HL-60/S4 (cell line): ENCODE data around the gene RNASE2.
"Not testable (repeated sequence)": the region's sequence is repeated elsewhere in the genome, so short reads cannot be mapped to it uniquely, and the experiment has no call there.

Source experiments
- in situ Hi-C: fragments of 300-500 bp; cut with MboI; formaldehyde crosslinking; loops from 2 replicates; pipeline ENCODE4 v1.14.3; 2022; ENCODE audit warnings: low sequenced_read_pairs

The RNASE2 gene

GRCh38 chr14:20954736-20955537 is at the start of gene RNASE2:
TSS of gene RNASE2 (plus strand) at chr14:20955487. CDS start at chr14:20955772, 285 bp downstream.
- in situ Hi-C loops, result not testable (repeated sequence)

- in situ Hi-C loops, result no loop called here
These were observed 49.6 kb upstream of the RNASE2 start for GRCh38 chr14:20905676-20906075.

- in situ Hi-C loops, result no loop called here
These were observed 48.1 kb upstream of the RNASE2 start for GRCh38 chr14:20907214-20907613.

- in situ Hi-C loops, result not testable (repeated sequence)
These were observed 44.5 kb upstream of the RNASE2 start for GRCh38 chr14:20910822-20911221.

- in situ Hi-C loops, result not testable (repeated sequence)
These were observed 36.1 kb upstream of the RNASE2 start for GRCh38 chr14:20919038-20919756.

- in situ Hi-C loops, result not testable (repeated sequence)
These were observed 31.5 kb upstream of the RNASE2 start for GRCh38 chr14:20923766-20924297.

GRCh38 chr14:20934148-20934762 is 21.0 kb upstream of the RNASE2 start:
- in situ Hi-C loops, result no loop called here

GRCh38 chr14:20935303-20935984 is 19.8 kb upstream of the RNASE2 start:
- in situ Hi-C loops, result no loop called here

- in situ Hi-C loops, result not testable (repeated sequence)
These were observed 10.1 kb upstream of the RNASE2 start for GRCh38 chr14:20945146-20945545.

GRCh38 chr14:20946707-20947106 is 8.6 kb upstream of the RNASE2 start:
- in situ Hi-C loops, result not testable (repeated sequence)

- in situ Hi-C loops, result not testable (repeated sequence)
These were observed 219 bp downstream of the RNASE2 start for GRCh38 chr14:20955538-20955873.

- in situ Hi-C loops, result no loop called here
These were observed 1.2 kb downstream of the RNASE2 start for GRCh38 chr14:20956376-20956976.

- in situ Hi-C loops, result not testable (repeated sequence)
These were observed 3.7 kb downstream of the RNASE2 start for GRCh38 chr14:20958946-20959345.

GRCh38 chr14:20969336-20969735 is 14.0 kb downstream of the RNASE2 start:
- in situ Hi-C loops, result loop anchor here (10.0 kb wide), 1 partner anchor 95 kb away; no protein-coding TSS in a partner anchor

- in situ Hi-C loops, result loop anchor here (10.0 kb wide), 2 partner anchors 116 to 276 kb away; no protein-coding TSS in a partner anchor
These were observed 15.3 kb downstream of the RNASE2 start for GRCh38 chr14:20970647-20970982.

GRCh38 chr14:20970983-20971704 is 15.9 kb downstream of the RNASE2 start:
- in situ Hi-C loops, result loop anchor here (10.0 kb wide), 2 partner anchors 116 to 276 kb away; no protein-coding TSS in a partner anchor

- in situ Hi-C loops, result loop anchor here (10.0 kb wide), 2 partner anchors 117 to 277 kb away; no protein-coding TSS in a partner anchor
These were observed 16.4 kb downstream of the RNASE2 start for GRCh38 chr14:20971705-20972021.

- in situ Hi-C loops, result loop anchor here (10.0 kb wide), 2 partner anchors 119 to 279 kb away; no protein-coding TSS in a partner anchor
These were observed 18.2 kb downstream of the RNASE2 start for GRCh38 chr14:20973501-20973900.

- in situ Hi-C loops, result loop anchor here (10.0 kb wide), 2 partner anchors 121 to 281 kb away; no protein-coding TSS in a partner anchor
These were observed 21.0 kb downstream of the RNASE2 start for GRCh38 chr14:20976291-20976690.

- in situ Hi-C loops, result loop anchor here (10.0 kb wide), 2 partner anchors 124 to 284 kb away; no protein-coding TSS in a partner anchor
These were observed 23.4 kb downstream of the RNASE2 start for GRCh38 chr14:20978687-20979086.
